H1 (cell line): ENCODE data around the gene NUP50. TPM values are rescaled to one million over a fixed set of nuclear protein-coding genes. Genes with fewer than 3 reads are reported as not detected.

Experiments used
- CTCF ChIA-PET: fragments of 300-600 bp; sonication (Branson Sonifier 250); formaldehyde crosslinking; loops from one replicate; lab custom pipeline; 2021; ENCODE audit not compliant: partially characterized antibody; lab: Charles Lee
- POLR2A ChIA-PET: fragments of 300-600 bp; sonication (Branson Sonifier 250); formaldehyde crosslinking; loops from one replicate; lab custom pipeline; 2021; ENCODE audit warnings: inconsistent platforms; ENCODE audit not compliant: partially characterized antibody; lab: Charles Lee
- DNase-seq, 2 experiments: peaks; one replicate each; pipeline versions ENCODE4 v3.0.0 to v3.0.0-alpha.2; 2010 to 2022; ENCODE audit warnings: low spot score in 2 of 2, low read depth in 1 of 2, mixed read lengths in 1 of 2
- FAIRE-seq: peaks from 2 replicates; lab custom pipeline; 2011; peaks lifted over from hg19 to GRCh38; lab: Jason Lieb, UNC
- H2AFZ ChIP-seq: 2 replicates; pipeline ENCODE4 v1.8.1; 2012; ENCODE audit warnings: low read length, inconsistent platforms
- H2AK5ac ChIP-seq: 2 replicates; pipeline ENCODE4 v1.6.1; 2013; ENCODE audit warnings: low read depth, low read length
- H2BK120ac ChIP-seq: replicated peaks from 2 replicates; pipeline ENCODE3; 2013; ENCODE audit warnings: low read depth, low read length, inconsistent platforms
- H2BK12ac ChIP-seq: 2 replicates; pipeline ENCODE4 v1.6.1; 2013; ENCODE audit warnings: low read depth, low read length
- H2BK15ac ChIP-seq: 2 replicates; pipeline ENCODE4 v1.6.1; 2013; ENCODE audit warnings: low read length
- H2BK20ac ChIP-seq: 2 replicates; pipeline ENCODE4 v1.6.1; 2013; ENCODE audit warnings: low read length
- H2BK5ac ChIP-seq: 2 replicates; pipeline ENCODE4 v1.6.1; 2013; ENCODE audit warnings: low read depth, low read length
- H3K14ac ChIP-seq: 2 replicates; pipeline ENCODE4 v1.6.1; 2013; ENCODE audit warnings: inconsistent platforms; ENCODE audit not compliant: insufficient read length
- H3K18ac ChIP-seq: 2 replicates; pipeline ENCODE4 v1.6.1; 2013; ENCODE audit warnings: low read length; ENCODE audit errors: extremely low read depth
- H3K23ac ChIP-seq: 2 replicates; pipeline ENCODE4 v1.6.1; 2013; ENCODE audit warnings: inconsistent platforms; ENCODE audit not compliant: insufficient read length
- H3K23me2 ChIP-seq: 2 replicates; pipeline ENCODE4 v1.6.1; 2013; ENCODE audit warnings: low read depth, low read length
- H3K27ac ChIP-seq: 2 replicates; pipeline ENCODE4 v1.6.1; 2011; ENCODE audit warnings: low read depth, low read length, inconsistent platforms
- H3K27me3 ChIP-seq, 4 experiments: replicated peaks in 1 of 4; 1 replicate in 1 of 4; 2 replicates in 3 of 4; pipeline versions ENCODE4 v1.6.1 to v1.8.1; 2011 to 2013; ENCODE audit warnings: low read length in 3 of 4, mild to moderate bottlenecking in 3 of 4, inconsistent platforms in 2 of 4, mixed read lengths in 2 of 4, moderate library complexity in 1 of 4; ENCODE audit not compliant: control insufficient read depth in 3 of 4, insufficient read depth in 3 of 4; ENCODE audit errors: extremely low read depth in 1 of 4
- H3K36me3 ChIP-seq, 4 experiments: 2 replicates each; pipeline versions ENCODE4 v1.6.1 to v1.8.1; 2011 to 2013; ENCODE audit warnings: mild to moderate bottlenecking in 4 of 4, low read length in 3 of 4, moderate library complexity in 2 of 4, control low read depth in 1 of 4, inconsistent platforms in 1 of 4; ENCODE audit not compliant: insufficient read depth in 4 of 4, control insufficient read depth in 2 of 4
- H3K4ac ChIP-seq: replicated peaks from 2 replicates; pipeline ENCODE3; 2013; ENCODE audit warnings: low read length, low read depth, mixed read lengths, inconsistent platforms; ENCODE audit not compliant: insufficient read length
- H3K4me1 ChIP-seq, 4 experiments: replicated peaks in 1 of 4; 1 replicate in 1 of 4; 2 replicates in 3 of 4; pipeline versions ENCODE4 v1.6.1 to v1.8.1; 2011 to 2013; ENCODE audit warnings: low read length in 3 of 4, inconsistent platforms in 2 of 4, mixed read lengths in 1 of 4; ENCODE audit not compliant: insufficient read depth in 4 of 4, control insufficient read depth in 3 of 4
- H3K4me2 ChIP-seq, 2 experiments: 2 replicates each; pipeline versions ENCODE4 v1.6.1 to v1.8.1; 2011 to 2013; ENCODE audit warnings: low read depth in 2 of 2, low read length in 2 of 2, control low read depth in 1 of 2, inconsistent platforms in 1 of 2, mild to moderate bottlenecking in 1 of 2; ENCODE audit not compliant: insufficient read depth in 1 of 2
- H3K4me3 ChIP-seq, 4 experiments: fragments of 200-600, 300-600 bp in 1 of 4; sonication (generic), shearing (Covaris generic), sonication (Bioruptor Twin) in 1 of 4; 2 replicates each; pipeline versions ENCODE4 v1.5.1 to v1.8.1; 2011 to 2016; ENCODE audit warnings: low read length in 4 of 4, low read depth in 3 of 4, control low read depth in 2 of 4, inconsistent platforms in 2 of 4, mild to moderate bottlenecking in 2 of 4, mixed read lengths in 1 of 4, moderate library complexity in 1 of 4; ENCODE audit not compliant: insufficient read depth in 2 of 4; ENCODE audit errors: extremely low read depth in 1 of 4
- H3K56ac ChIP-seq: replicated peaks from 2 replicates; pipeline ENCODE3; 2013; ENCODE audit warnings: low read depth, mild to moderate bottlenecking, mixed read lengths, low read length, inconsistent platforms; ENCODE audit not compliant: insufficient read length
- H3K79me1 ChIP-seq: 2 replicates; pipeline ENCODE4 v1.6.1; 2013; ENCODE audit warnings: low read depth, low read length, control low read depth
- H3K79me2 ChIP-seq, 2 experiments: 2 replicates each; pipeline versions ENCODE4 v1.6.1 to v1.8.1; 2012 to 2013; ENCODE audit warnings: low read length in 2 of 2, mild to moderate bottlenecking in 2 of 2, inconsistent platforms in 1 of 2; ENCODE audit not compliant: insufficient read depth in 2 of 2, control insufficient read depth in 1 of 2
- H3K9ac ChIP-seq, 4 experiments: replicated peaks in 1 of 4; 1 replicate in 1 of 4; 2 replicates in 3 of 4; pipeline versions ENCODE4 v1.6.1 to v1.8.1; 2011 to 2013; ENCODE audit warnings: low read depth in 3 of 4, low read length in 3 of 4, control low read depth in 2 of 4, mild to moderate bottlenecking in 2 of 4, moderate library complexity in 2 of 4, inconsistent platforms in 1 of 4; ENCODE audit errors: extremely low read depth in 1 of 4
- H3K9me3 ChIP-seq, 2 experiments: 2 replicates each; pipeline versions ENCODE4 v1.6.1 to v1.8.1; 2012 to 2013; ENCODE audit warnings: mild to moderate bottlenecking in 2 of 2, moderate library complexity in 2 of 2, control low read depth in 1 of 2, inconsistent platforms in 1 of 2, low read depth in 1 of 2, low read length in 1 of 2, mixed read lengths in 1 of 2; ENCODE audit not compliant: insufficient read depth in 2 of 2
- H4K20me1 ChIP-seq, 2 experiments: replicated peaks in 1 of 2; 2 replicates each; pipeline versions ENCODE3 to v1.8.1; 2011 to 2013; ENCODE audit warnings: inconsistent platforms in 2 of 2, low read length in 2 of 2, mild to moderate bottlenecking in 1 of 2; ENCODE audit not compliant: insufficient read depth in 2 of 2, control insufficient read depth in 1 of 2
- H4K5ac ChIP-seq: 2 replicates; pipeline ENCODE4 v1.6.1; 2013; ENCODE audit warnings: low read length, low read depth, mixed read lengths, inconsistent platforms; ENCODE audit not compliant: insufficient read length
- H4K8ac ChIP-seq: 2 replicates; pipeline ENCODE4 v1.8.0; 2013; ENCODE audit warnings: mild to moderate bottlenecking, moderate library complexity, low read length, inconsistent platforms; ENCODE audit not compliant: insufficient read depth; ENCODE audit errors: extremely low read depth
- H4K91ac ChIP-seq: replicated peaks from 2 replicates; pipeline ENCODE3; 2013; ENCODE audit warnings: low read length, mixed read lengths, inconsistent platforms; ENCODE audit not compliant: insufficient read length
- ATF3 ChIP-seq: IDR thresholded peaks from 2 replicates; pipeline ENCODE4 v1.6.1; 2011; ENCODE audit warnings: low read depth, mild to moderate bottlenecking, low read length; ENCODE audit not compliant: insufficient read depth
- BCL11A ChIP-seq, 2 experiments: IDR thresholded peaks; one replicate each; pipeline ENCODE4 v1.6.1; 2011; ENCODE audit warnings: low read depth in 2 of 2, low read length in 2 of 2, mild to moderate bottlenecking in 2 of 2
- CBX5 ChIP-seq: fragments of 300-800, 300-1000 bp; sonication (generic); IDR thresholded peaks from 2 replicates; pipeline ENCODE4 v1.7.1; 2016; ENCODE audit warnings: antibody characterized with exemption, low read length, low read depth
- EP300 ChIP-seq, 2 experiments: IDR thresholded peaks; 1 replicate in 1 of 2; 2 replicates in 1 of 2; pipeline ENCODE4 v1.6.1; 2011 to 2012; ENCODE audit warnings: low read depth in 2 of 2, low read length in 2 of 2, mild to moderate bottlenecking in 2 of 2, borderline replicate concordance in 1 of 2, inconsistent platforms in 1 of 2, moderate library complexity in 1 of 2
- HDAC6 ChIP-seq: IDR thresholded peaks from one replicate; pipeline ENCODE4 v1.7.1; 2012; ENCODE audit warnings: low read depth, mild to moderate bottlenecking, inconsistent platforms, low read length, moderate library complexity
- MAX ChIP-seq: IDR thresholded peaks from 2 replicates; pipeline ENCODE4 v1.6.1; 2012; ENCODE audit warnings: inconsistent platforms
- POU5F1 ChIP-seq: IDR thresholded peaks from 2 replicates; pipeline ENCODE4 v1.6.1; 2011; ENCODE audit warnings: low read depth, mild to moderate bottlenecking, low read length, moderate library complexity
- SIRT6 ChIP-seq: IDR thresholded peaks from one replicate; pipeline ENCODE4 v1.7.1; 2012; ENCODE audit warnings: low read length, inconsistent platforms
- USF2 ChIP-seq: IDR thresholded peaks from 2 replicates; pipeline ENCODE4 v1.6.1; 2011; ENCODE audit warnings: low read length, improper control_type of control experiment
- WGBS, 2 experiments: shearing (Covaris generic) in 1 of 2; methylation state at CpG; one replicate each; pipeline versions ENCODE4 v1.1.6 to v1.1.7; 2013 to 2015; ENCODE audit warnings: low lambda C conversion rate in 2 of 2, mixed read lengths in 2 of 2, inconsistent platforms in 1 of 2, low coverage in 1 of 2, missing lambda C conversion rate in 1 of 2; ENCODE audit not compliant: insufficient replicate concordance in 2 of 2, insufficient coverage in 1 of 2, insufficient read length in 1 of 2; ENCODE audit errors: extremely low coverage in 1 of 2, missing lambda C conversion rate in 1 of 2; 5-methylcytosine and 5-hydroxymethylcytosine counted together
- polyA plus RNA-seq, 7 experiments: library from polyadenylated mRNA; depleted of rRNA in 3 of 7; stranded (reverse) in 5 of 7; unstranded in 2 of 7; fragments of >200 nt in 5 of 7; fragments of 200-250 nt in 2 of 7; gene quantifications; 1 replicate in 5 of 7; 2 replicates in 1 of 7; 4 replicates in 1 of 7; pipeline versions ENCODE4 v1.2.1 to v1.2.3, GENCODE V29; 2011 to 2013; ENCODE audit warnings: missing spikeins in 2 of 7, mixed read lengths in 2 of 7
- total RNA-seq: library from RNA; stranded (reverse); fragmentation: NEBNext Ultra II Directional; extraction: Animal tissue kit (Norgen Biotek cat#: 25700); gene quantifications from 2 replicates; pipeline ENCODE4 v1.2.1, GENCODE V29; 2021

The NUP50 gene
- total and polyA plus RNA-seq, 2 of the 8 experiments (the other 6 are each of a cell fraction or from before 2014, with no cell fraction given), result 20.0 to 112 TPM

- peaks cover 8 to 37% (median 20%) of the 10 kb centered on the region in 4 experiments for H3K36me3 ChIP-seq
- H3K14ac ChIP-seq, result no peak overlapping the region
- no peak for FAIRE-seq
- H3K18ac ChIP-seq, result no peak overlapping the region
- H2BK120ac ChIP-seq, result no peak overlapping the region
- H2BK15ac ChIP-seq, result no peak overlapping the region
- H3K79me2 ChIP-seq, result peaks cover 0 to 9% of the 10 kb centered on the region in 2 experiments; a peak in 1 of 4 replicates
- no peak overlapping the region for H2AK5ac ChIP-seq
- H4K5ac ChIP-seq, result no peak overlapping the region
- H3K4ac ChIP-seq, result no peak overlapping the region
- no peak overlapping the region for H3K4me2 ChIP-seq
- no peak overlapping the region for H3K9ac ChIP-seq
- no peak overlapping the region for H3K23ac ChIP-seq
- ChIA-PET CTCF (interaction anchor here (1.0 to 1.5 kb wide), 2 partner anchors 8 to 21 kb away, joined by 3 to 5 read pairs; no protein-coding TSS in a partner anchor), POLR2A (interaction anchor here (1.2 to 2.1 kb wide), 2 partner anchors 23 to 59 kb away, joined by 3 to 7 read pairs; partner anchors contain the start of gene NUP50)
- 91% methylated on average over 4 of the region's 4 CpGs; no CpG with 5 or more reads in 1 of the 2 experiments for WGBS, 2 experiments
- H3K23me2 ChIP-seq, result no peaks in the 10 kb centered on the region
- H4K20me1 ChIP-seq, result peaks cover 1 to 6% of the 10 kb centered on the region in 2 experiments
- no peak overlapping the region for H2BK12ac ChIP-seq
- no peak overlapping the region for H3K56ac ChIP-seq
- H2BK5ac ChIP-seq, result no peak overlapping the region
- H3K4me1 ChIP-seq, result peaks cover 2 to 7% (median 3%) of the 10 kb centered on the region in 4 experiments; a peak in 6 of 7 replicates
- no peaks in the 10 kb centered on the region for H3K9me3 ChIP-seq
- H3K4me3 ChIP-seq, result no peak overlapping the region
- H2AFZ ChIP-seq, result no peak overlapping the region
- no peak overlapping the region for H4K8ac ChIP-seq
- TF ChIP-seq SIRT6 (no peak), BCL11A (IDR thresholded peaks at IDR 0.05; ENCODE audit: low read depth in 2 of 2, low read length in 2 of 2) (no peak), HDAC6 (no peak), MAX (no peak), POU5F1 (no peak), CBX5 (no peak), EP300 (IDR thresholded peaks at IDR 0.05; ENCODE audit: borderline replicate concordance in 1 of 2, low read depth in 2 of 2, low read length in 2 of 2) (no peak), ATF3 (no peak), USF2 (no peak)
- DNase-seq, result no peak
- H3K27ac ChIP-seq, result no peak overlapping the region
- H3K79me1 ChIP-seq, result no peaks in the 10 kb centered on the region
- no peak overlapping the region for H4K91ac ChIP-seq
- no peaks in the 10 kb centered on the region for H3K27me3 ChIP-seq
- H2BK20ac ChIP-seq, result no peak overlapping the region
These were observed 24.2 kb downstream of the NUP50 start for GRCh38 chr22:45187891-45188290.
